IPS-18c (cell line): ENCODE data around the gene ITPKB.
"Not testable (repeated sequence)": the region's sequence is repeated elsewhere in the genome, so short reads cannot be mapped to it uniquely, and the experiment has no call there.

Experiments used
- H3K4me3 ChIP-seq: 2 replicates; pipeline ENCODE4 v1.7.0; 2013; ENCODE audit warnings: low read depth, mild to moderate bottlenecking, low read length, moderate library complexity; ENCODE audit not compliant: insufficient read depth
- H3K9me3 ChIP-seq: one replicate; pipeline ENCODE4 v1.6.1; 2013; ENCODE audit warnings: mild to moderate bottlenecking, low read length, moderate library complexity; ENCODE audit not compliant: control insufficient read depth, insufficient read depth

ITPKB gene

DNA sequence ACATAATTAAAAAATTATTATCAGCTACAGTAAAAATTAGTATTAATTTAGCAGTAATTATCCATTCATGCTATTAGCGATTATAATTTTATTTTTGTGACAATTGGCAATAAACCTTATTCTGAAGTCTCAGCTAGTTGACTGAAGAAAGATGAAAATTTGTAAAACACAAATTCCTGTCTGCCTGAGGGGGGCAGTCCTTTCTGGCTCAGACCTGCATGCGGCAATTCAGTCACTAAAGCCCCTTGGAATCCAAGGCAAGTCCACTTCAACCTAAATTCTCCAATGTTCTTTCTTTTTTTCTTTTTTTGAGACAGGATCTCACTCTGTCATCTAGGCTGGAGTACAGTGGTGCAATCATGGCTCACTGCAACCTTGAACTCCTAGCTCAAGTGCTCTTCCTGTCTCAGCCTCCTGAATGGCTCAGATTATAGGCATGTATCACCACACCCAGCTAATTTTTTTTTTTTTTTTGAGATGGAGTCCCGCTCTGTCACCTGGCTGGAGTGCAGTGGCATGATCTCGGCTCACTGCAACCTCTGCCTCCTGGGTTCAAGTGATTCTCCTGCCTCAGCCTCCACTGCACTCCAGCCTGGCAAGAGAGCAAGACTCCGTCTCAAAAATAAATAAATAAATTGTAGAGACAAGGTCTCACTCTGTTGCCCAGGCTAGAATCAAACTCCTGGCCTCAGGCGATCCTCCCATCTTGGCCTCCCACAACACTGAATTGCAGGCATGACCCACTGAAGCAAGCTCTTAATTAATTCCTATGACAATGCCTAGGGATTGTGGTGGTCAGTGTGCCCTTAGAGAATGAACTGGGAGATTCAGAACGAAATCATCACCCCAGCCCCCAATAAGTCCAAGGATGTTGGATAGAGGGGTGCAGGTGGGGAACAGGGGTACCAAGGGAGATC lies 24.2 kb upstream of the ITPKB start:
- Histone ChIP-seq H3K4me3 (no peak overlapping the region), H3K9me3 (no peaks in the 10 kb centered on the region)

DNA sequence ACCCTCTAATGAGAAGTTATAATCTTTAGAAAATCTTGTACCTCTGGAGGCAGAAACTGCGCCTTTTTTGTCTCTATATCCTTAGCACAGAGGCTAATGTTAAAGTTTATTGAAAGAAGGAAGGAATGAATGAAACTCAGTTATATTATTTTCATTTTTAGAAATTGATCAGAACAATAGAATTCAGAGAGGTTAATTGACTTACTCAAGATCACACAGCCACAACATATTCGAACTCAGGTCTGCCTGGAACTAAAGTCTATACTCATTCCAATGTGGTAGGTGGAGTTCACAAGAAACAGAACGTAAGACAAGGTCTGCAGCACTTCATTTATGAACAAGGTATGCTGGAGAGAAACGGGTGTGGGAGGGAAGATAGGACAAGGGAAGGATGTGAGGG lies 23.0 kb upstream of the ITPKB start:
- no peak overlapping the region for H3K4me3 ChIP-seq
- no peaks in the 10 kb centered on the region for H3K9me3 ChIP-seq

DNA sequence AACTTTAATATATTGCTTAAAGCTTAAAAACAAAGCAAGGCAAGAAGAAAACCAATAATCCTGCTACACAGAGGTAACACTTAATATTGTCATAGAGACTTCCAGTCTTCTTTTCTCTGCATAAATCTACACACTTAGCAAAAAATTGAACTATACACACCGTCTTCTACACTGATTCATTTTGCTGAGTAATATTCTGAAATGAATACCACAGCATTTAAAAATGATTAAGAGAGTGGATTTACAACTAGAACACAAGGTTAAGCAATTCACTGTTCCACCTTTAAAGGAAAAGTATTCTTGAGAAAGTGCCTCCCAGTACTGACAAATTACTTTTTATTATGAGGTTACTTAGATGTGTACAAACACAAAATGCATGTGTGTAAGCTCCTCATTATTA lies 22.2 kb upstream of the ITPKB start:
- Histone ChIP-seq H3K9me3 (no peaks in the 10 kb centered on the region), H3K4me3 (no peak overlapping the region)

DNA sequence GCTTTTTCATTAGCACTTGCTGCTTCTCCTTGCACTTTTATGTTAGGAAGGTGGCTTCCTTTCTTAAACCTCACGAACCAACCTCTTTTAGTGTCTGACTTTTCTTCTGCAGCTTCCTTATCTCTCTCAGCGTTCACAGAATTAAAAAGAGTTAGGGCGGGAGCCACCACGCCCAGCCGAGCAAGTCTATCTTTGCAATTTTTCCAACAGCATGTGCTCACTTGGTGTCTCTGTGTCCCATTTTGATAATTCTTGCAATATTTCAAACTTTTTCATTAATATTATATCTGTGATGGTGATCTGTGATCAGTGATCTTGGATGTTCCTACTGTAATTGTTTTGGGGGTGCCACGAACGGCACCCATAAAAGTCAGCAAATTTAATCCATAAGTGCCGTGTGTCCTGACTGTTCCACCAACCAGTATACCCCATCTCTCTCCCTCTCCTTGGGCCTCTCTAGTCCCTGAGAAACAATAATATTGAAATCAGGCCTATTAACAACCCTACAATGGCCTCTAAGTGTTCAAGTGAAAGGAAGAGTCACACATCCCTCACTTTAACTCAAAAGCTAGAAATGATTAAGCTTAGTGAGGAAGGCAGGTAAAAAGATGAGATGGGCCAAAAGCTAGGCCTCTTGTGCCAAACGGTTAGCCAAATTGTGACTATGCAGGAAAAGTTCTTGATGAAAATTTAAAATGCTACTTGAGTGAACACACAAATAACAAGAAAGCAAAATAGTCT lies 15.9 kb upstream of the ITPKB start:
- H3K4me3 ChIP-seq: no peak overlapping the region

DNA sequence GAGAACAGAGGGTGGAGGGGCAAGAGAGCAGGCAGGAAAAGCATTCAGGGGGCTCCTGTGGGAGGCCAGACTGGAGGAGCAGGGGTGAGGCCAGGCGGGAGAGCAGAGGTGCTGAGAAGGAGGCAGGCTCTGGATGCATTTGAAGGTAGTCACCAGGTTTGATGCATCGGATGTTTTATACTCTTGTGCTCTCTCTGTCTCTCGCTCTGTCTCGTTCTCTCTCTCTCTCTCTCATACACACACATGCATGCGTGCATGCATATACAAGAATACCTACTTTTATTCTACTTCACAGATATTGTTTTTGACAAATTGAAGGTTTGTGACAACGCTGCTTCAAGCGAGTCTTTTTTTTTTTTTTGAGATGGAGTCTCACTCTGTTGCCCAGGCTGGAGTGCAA lies 15.0 kb upstream of the ITPKB start:
- no peak overlapping the region for H3K4me3 ChIP-seq
- no peaks in the 10 kb centered on the region for H3K9me3 ChIP-seq

More for the DNA sequence above, 15.9 kb upstream of the ITPKB start:
- H3K9me3 ChIP-seq: no peaks in the 10 kb centered on the region

DNA sequence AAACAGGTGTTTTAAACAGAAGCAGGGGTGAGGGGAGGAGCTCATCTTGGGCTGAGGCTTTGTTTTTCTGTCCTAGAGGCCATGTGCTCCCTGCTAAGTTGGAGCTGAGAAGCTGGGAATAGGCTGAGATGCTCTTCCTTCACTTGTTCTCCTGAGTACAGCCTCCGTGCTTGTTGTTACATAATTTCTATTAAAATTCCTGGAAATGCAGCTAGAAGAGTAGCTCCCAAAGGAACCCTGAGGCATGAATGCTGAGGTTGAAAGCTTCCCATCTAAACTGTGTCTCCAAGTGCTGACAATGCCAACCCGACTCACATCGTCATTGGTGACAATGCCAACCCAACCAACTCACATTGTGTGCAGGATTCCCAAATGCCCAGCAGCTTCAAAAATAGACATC lies 12.6 kb upstream of the ITPKB start:
- H3K9me3 ChIP-seq: no peaks in the 10 kb centered on the region
- H3K4me3 ChIP-seq: no peak overlapping the region

DNA sequence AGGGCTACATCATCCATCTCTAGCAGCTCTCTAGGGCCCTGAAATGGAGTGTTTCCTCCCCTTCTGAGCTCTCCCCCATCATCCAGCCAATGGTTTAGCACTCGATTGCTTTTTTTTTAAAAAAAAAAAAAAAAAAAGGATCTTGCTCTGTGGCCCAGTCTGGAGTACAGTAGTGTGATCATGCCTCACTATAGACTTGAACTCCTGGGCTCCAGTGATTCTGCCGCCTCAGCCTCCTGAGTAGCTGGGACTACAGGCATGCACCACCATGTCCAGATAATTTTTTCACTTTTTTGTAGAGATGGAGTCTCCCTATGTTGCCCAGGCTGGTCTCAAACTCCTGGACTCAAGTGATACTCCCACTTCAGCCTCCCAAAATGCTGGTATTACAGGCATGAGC lies 12.1 kb upstream of the ITPKB start:
- no peak overlapping the region for H3K4me3 ChIP-seq
- H3K9me3 ChIP-seq: no peaks in the 10 kb centered on the region

DNA sequence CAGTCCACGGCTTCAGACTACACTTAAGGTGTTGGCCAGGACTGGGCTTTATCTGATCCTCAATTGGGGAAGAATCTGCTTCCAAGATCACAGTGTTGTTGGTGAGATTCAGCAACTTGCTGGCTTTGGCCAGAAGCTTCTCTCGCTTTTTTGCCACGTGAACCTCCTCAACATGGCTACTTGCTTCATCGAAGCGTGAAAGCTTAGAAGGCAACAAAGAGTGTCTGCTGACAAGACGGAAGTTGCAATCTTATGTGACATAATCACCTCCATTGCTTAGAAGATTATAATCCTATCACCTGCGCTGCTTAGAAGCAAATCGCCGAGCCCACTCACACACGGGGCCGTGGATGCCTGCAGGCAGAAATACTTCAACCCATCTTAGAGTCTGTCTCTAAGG lies 10.4 kb upstream of the ITPKB start:
- H3K9me3 ChIP-seq: no peaks in the 10 kb centered on the region

DNA sequence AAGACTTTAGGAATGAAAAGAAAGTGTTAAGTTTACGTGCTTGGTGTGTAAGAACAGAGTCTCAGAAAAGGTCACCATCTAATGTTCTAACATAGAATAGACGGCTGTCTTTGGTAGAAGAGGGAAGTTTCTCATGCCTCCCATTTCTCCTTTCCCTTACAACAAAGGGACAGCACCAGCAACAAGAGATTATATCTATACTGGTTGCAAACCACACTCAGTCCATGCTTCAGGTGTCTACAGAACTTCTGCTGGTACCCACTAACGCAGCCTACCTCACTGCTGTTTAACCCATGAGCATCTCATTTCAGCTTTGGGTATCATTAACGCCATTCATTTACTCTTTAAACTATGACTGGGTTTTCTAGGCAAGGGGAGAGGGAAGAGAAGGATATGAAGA lies 9.2 kb upstream of the ITPKB start:
- Histone ChIP-seq H3K4me3 (no peak overlapping the region), H3K9me3 (no peaks in the 10 kb centered on the region)

More for the DNA sequence above, 10.4 kb upstream of the ITPKB start:
- no peak overlapping the region for H3K4me3 ChIP-seq

DNA sequence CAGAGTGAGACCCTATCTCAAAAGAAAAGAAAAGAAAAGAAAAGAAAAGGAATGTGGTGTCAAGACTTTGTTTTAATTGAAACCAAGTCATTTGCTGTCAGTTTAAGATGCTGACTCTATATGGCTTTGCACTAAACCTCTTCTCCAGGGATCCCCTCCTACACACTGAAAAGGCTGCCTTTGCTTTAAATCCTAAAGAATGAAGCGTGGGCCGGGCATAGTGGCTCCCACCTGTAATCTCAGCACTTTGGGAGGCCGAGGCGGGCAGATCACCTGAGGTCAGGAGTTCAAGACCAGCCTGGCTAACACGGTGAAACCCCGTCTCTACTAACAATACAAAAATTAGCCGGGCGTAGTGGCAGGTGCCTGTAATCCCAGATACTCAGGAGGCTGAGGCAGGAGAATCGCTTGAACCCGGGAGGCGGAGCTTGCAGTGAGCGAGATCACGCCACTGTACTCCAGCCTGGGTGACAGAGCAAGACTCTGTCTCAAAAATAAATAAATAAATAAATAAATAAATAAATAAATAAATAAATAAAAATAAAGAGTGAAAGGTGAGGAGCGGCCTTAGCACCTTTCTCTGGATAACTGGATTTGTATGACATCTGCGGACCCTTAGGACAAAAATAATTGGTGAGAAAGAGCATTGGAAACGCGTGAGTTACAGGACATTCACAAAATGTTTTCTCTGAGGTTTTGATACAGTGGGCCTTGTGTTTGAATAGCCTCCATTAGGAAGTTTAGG lies 8.6 kb upstream of the ITPKB start:
- not testable (repeated sequence) for H3K4me3 ChIP-seq, H3K9me3 ChIP-seq

DNA sequence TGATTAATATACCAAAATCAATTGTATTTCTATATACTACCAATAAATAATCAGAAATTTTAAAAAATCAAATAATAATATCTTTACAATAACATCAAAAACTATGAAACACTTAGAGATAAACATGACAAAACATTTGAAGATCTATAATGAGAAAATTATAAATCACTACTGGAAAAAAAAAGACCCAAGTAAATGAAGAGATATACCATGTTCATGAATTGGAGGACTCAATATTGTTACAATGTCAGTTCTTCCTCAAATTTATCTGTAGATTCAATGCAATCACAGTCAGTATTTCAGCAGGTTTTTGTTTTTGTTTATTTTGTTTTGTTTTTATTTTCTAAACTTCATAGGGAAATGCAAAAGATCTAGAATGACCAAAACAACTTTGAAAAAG lies 4.2 kb upstream of the ITPKB start:
- no peaks in the 10 kb centered on the region for H3K9me3 ChIP-seq
- H3K4me3 ChIP-seq: no peak overlapping the region

DNA sequence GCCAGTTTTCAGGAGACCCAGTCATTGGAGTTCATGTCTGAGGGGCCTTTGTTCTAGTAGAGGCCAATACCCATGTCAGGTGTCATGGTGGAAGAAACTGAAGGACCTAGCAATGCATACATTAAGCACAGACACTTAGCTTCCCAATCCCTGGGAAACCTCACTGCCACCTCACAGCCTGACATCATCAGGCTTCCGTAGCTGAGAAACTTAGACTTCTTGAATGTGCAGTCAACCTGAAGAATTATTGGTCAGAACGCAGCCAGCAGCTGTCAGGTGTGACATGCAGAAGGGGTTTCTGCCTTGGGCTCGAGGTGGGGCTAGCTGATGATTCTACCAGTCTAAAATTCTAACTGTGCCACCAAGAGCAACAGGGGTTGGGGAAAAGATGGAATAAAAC lies 1.9 kb upstream of the ITPKB start:
- Histone ChIP-seq H3K9me3 (no peaks in the 10 kb centered on the region), H3K4me3 (no peak overlapping the region)

DNA sequence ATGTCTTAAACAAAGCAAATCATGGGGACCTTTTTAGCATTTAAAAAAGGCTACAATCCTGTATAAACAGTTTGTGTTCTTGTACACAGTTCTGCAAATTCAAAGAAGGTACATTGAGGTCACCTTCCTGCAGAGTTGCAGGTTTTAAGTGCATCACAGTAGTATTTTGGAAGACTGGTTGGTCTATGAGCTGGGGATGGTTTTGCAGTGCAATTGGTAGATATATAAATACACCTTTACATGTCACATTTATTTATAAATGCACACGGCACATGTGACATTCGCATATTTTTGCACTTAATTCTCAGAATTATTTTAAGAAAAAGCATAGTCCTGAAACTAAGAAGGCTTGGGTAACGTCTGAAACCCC lies 599 bp upstream of the ITPKB start:
- no peaks in the 10 kb centered on the region for H3K9me3 ChIP-seq
- H3K4me3 ChIP-seq: no peak overlapping the region

DNA sequence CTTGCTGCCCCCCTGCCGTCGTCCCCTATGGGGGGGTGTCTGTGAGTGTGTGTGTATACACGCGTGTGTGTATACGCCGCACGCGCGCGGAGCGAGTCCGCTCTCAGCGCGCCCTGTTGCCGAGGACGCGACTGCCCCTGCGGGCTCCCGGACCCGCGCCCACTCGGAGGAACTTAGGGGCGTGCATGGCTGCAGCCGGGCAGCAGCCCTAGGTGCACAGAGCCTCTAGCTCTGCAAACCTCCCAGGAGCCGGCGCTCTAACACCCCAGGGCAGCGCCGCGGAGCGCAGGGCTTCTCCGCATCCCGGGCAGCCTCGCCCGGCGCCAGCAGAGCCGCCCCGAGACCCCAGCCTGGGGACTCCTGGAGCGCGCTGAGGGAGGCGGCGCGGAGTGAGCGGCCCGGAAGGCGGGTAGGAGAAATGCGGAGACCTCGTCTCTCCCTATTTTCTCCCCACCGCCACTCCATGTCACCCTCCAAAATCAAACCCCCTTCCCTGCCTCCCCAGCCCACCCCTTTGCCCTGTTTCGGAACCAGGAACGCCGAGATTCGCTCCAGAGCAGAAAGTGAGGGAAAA lies 574 bp downstream of the ITPKB start:
- H3K4me3 ChIP-seq: peak overlapping the region; percentile 71
- H3K9me3 ChIP-seq: no peaks in the 10 kb centered on the region

DNA sequence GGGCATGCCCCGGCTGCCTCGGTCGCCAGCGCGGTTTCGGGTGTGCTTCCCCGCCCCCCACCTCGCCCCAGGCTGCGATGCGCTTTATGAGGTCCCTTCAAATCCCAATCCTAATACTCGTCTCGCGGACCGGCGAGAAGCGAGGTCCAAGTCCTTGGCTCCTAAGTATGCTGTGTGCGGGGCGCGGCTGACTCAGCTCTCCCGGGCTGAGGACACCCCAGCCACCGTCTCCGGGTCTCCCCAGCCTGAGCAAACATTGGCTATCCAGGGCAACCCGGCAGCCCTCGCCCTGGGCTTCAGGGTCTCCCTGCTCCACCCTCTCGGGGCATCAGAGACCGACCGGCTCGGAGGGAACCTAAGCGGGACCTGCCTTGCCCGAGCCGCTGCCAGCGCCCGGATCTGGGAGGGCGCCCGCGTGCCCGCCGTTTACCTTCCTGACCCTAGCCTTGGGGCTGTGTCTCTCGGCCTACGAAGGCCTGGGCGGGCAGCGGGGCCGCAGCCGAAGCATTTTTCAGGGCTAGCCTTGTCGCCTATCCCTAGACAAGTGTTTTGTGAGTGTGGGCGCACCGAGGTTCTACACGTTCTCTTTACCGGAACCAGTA lies 1.2 kb downstream of the ITPKB start:
- Histone ChIP-seq H3K9me3 (no peaks in the 10 kb centered on the region), H3K4me3 (peak overlapping the region; percentile 71)

DNA sequence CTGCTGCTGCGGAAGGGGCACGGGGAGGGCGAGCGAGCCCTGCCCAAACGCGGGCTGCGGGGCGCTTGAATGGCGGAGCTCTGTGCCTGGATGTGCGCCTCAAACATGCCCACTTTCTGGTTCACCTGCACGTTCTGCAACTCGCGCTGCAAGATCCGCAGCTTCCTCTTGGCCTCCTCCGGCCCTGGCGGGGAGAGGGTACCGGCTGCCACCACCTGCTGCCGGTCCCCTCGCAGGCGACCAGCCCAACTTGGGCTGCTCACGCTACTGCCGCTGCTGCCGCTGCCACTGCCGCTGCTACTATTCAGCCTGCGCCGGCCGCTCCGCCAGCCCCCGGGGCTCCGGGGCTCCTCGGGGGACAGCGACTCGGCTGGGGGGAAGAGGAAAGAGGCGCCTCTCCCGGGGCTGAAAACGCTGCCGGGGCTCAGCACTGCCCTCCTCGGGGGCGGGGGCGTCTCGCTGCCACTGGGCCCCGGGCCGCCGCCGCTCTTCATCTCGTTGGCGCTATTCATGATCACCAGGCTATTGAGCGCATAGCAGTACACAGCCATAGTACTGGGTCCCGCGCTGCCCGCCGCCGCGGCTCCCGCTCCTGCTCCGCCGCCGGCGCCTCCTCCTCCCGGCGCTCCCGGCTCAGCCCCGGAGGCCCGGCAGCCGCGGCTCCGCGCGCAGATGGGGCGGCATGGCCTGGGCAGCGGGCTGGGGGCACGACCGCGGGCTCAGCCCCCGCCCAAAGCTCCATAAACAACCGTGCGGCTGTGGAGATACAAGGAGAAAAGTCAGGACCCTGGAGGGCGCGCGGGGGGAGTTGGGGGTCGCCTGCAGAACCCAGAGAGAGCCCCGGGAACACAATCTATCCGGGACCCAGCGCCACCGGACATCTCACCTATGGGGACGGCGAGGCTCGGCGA lies 1.9 kb downstream of the ITPKB start:
- H3K4me3 ChIP-seq: peak overlapping the region; percentile 71
- no peaks in the 10 kb centered on the region for H3K9me3 ChIP-seq
